CD14-positive monocyte (primary cell): ENCODE measurements around the gene HYI. TPM values are rescaled to one million over a fixed set of nuclear protein-coding genes. Genes with fewer than 3 reads are reported as not detected.

Experiments used
- DNase-seq, 3 donors: peaks; one replicate each; pipeline ENCODE4 v3.0.0-alpha.2; 2011 to 2022
- H2AFZ ChIP-seq: 2 replicates; pipeline ENCODE4 v1.6.0; 2012; ENCODE audit warnings: mild to moderate bottlenecking, low read depth, low read length, inconsistent platforms; ENCODE audit not compliant: insufficient read depth, poor library complexity, severe bottlenecking
- H3K27ac ChIP-seq, 2 donors: 1 replicate in 1 of 2; 2 replicates in 1 of 2; pipeline ENCODE4 v1.5.1; 2012 to 2013; ENCODE audit warnings: low read length in 2 of 2, control low read depth in 1 of 2, inconsistent platforms in 1 of 2, low read depth in 1 of 2, mild to moderate bottlenecking in 1 of 2
- H3K27me3 ChIP-seq, 2 donors: one replicate each; pipeline versions ENCODE4 v1.6.0 to v1.6.1; 2011 to 2013; ENCODE audit warnings: low read length in 2 of 2; ENCODE audit not compliant: control insufficient read depth in 2 of 2, insufficient read depth in 2 of 2
- H3K36me3 ChIP-seq, 2 donors: replicated peaks in 1 of 2; 1 replicate in 1 of 2; 2 replicates in 1 of 2; pipeline versions ENCODE4 v1.5.1 to v1.6.1; 2012 to 2013; ENCODE audit warnings: low read length in 2 of 2, control low read depth in 1 of 2, inconsistent platforms in 1 of 2, mild to moderate bottlenecking in 1 of 2; ENCODE audit not compliant: insufficient read depth in 2 of 2, control insufficient read depth in 1 of 2
- H3K4me1 ChIP-seq, 2 donors: 1 replicate in 1 of 2; 2 replicates in 1 of 2; pipeline versions ENCODE4 v1.5.1 to v1.6.1; 2012 to 2013; ENCODE audit warnings: low read length in 2 of 2, control low read depth in 1 of 2, inconsistent platforms in 1 of 2, mild to moderate bottlenecking in 1 of 2, moderate library complexity in 1 of 2; ENCODE audit not compliant: insufficient read depth in 2 of 2, control insufficient read depth in 1 of 2
- H3K4me2 ChIP-seq: replicated peaks from 2 replicates; pipeline ENCODE3; 2012; ENCODE audit warnings: low read length, moderate library complexity, mild to moderate bottlenecking; ENCODE audit not compliant: poor library complexity, severe bottlenecking; ENCODE audit errors: extremely low read depth
- H3K4me3 ChIP-seq, 3 experiments: fragments of 200-600 bp in 1 of 3; sonication (generic) in 1 of 3; replicated peaks in 1 of 3; 1 replicate in 2 of 3; 2 replicates in 1 of 3; pipeline ENCODE4 v1.5.1; 2011 to 2013; ENCODE audit warnings: low read length in 3 of 3, mild to moderate bottlenecking in 3 of 3, control low read depth in 2 of 3, low read depth in 2 of 3, inconsistent platforms in 1 of 3, moderate library complexity in 1 of 3
- H3K79me2 ChIP-seq: 2 replicates; pipeline ENCODE4 v1.6.0; 2012; ENCODE audit warnings: mild to moderate bottlenecking, control low read depth, inconsistent platforms, low read length, moderate library complexity; ENCODE audit not compliant: insufficient read depth
- H3K9ac ChIP-seq: 2 replicates; pipeline ENCODE4 v1.6.0; 2017; ENCODE audit warnings: low read length, mild to moderate bottlenecking; ENCODE audit not compliant: insufficient read depth, poor library complexity, severe bottlenecking
- H3K9me3 ChIP-seq, 2 donors: replicated peaks in 1 of 2; 1 replicate in 1 of 2; 2 replicates in 1 of 2; pipeline versions ENCODE4 v1.5.1 to v1.6.1; 2012 to 2013; ENCODE audit warnings: low read length in 2 of 2, control low read depth in 1 of 2; ENCODE audit not compliant: control insufficient read depth in 1 of 2, insufficient read depth in 1 of 2
- H4K20me1 ChIP-seq: 2 replicates; pipeline ENCODE4 v1.6.0; 2012; ENCODE audit warnings: mild to moderate bottlenecking, low read length, control low read depth, moderate library complexity; ENCODE audit not compliant: insufficient read depth
- H3K27ac Mint-ChIP-seq, 7 donors: one replicate each; pipeline ENCODE4 v1.8.0; 2020; ENCODE audit warnings: mild to moderate bottlenecking in 7 of 7, mixed read lengths in 7 of 7, moderate library complexity in 6 of 7, inconsistent platforms in 2 of 7
- H3K27me3 Mint-ChIP-seq, 3 donors: one replicate each; pipeline ENCODE4 v1.8.0; 2021 to 2022; ENCODE audit warnings: low read depth in 3 of 3, mild to moderate bottlenecking in 3 of 3, mixed read lengths in 3 of 3, moderate library complexity in 3 of 3, inconsistent platforms in 1 of 3
- H3K36me3 Mint-ChIP-seq, 2 donors: one replicate each; pipeline ENCODE4 v1.8.0; 2020; ENCODE audit warnings: mixed read lengths in 2 of 2, inconsistent platforms in 1 of 2, mild to moderate bottlenecking in 1 of 2
- H3K4me1 Mint-ChIP-seq: one replicate; pipeline ENCODE4 v1.8.0; 2020; ENCODE audit warnings: mild to moderate bottlenecking, mixed read lengths
- H3K4me3 Mint-ChIP-seq, 2 donors: one replicate each; pipeline ENCODE4 v1.8.0; 2020; ENCODE audit warnings: mild to moderate bottlenecking in 2 of 2, mixed read lengths in 2 of 2, moderate library complexity in 1 of 2
- H3K9me3 Mint-ChIP-seq, 7 donors: one replicate each; pipeline ENCODE4 v1.8.0; 2020 to 2022; ENCODE audit warnings: mixed read lengths in 7 of 7, mild to moderate bottlenecking in 6 of 7, moderate library complexity in 6 of 7, inconsistent platforms in 2 of 7
- WGBS: methylation state at CpG from one replicate; pipeline ENCODE4 v1.1.5; 2013; ENCODE audit warnings: missing lambda C conversion rate; ENCODE audit not compliant: insufficient coverage; 5-methylcytosine and 5-hydroxymethylcytosine counted together
- intact Hi-C, 2 donors: fragments of 100-400 bp; cut with micrococcal nuclease; formaldehyde crosslinking; loops; one replicate each; pipeline versions ENCODE4 v1.15.0 to v1.15.1; 2023
- polyA plus RNA-seq, 3 donors: library from polyadenylated mRNA; depleted of rRNA in 1 of 3; unstranded in 2 of 3; stranded (reverse) in 1 of 3; fragments of 300-500 nt in 2 of 3; fragments of >200 nt in 1 of 3; fragmentation: Illumina TruSeq in 2 of 3; gene quantifications; 1 replicate in 2 of 3; 2 replicates in 1 of 3; pipeline ENCODE4 v1.2.3, GENCODE V29; 2012 to 2021
- TF ChIP-seq, protein P1 (sequence below): fragments of 200-600 bp; IDR thresholded peaks from one replicate; pipeline ENCODE4 v1.8.0; 2022; ENCODE audit warnings: antibody characterized with exemption, mild to moderate bottlenecking

HYI gene
- polyA plus RNA-seq, 3 donors, result 0.74 to 7.2 (median 1.6) TPM

DNA sequence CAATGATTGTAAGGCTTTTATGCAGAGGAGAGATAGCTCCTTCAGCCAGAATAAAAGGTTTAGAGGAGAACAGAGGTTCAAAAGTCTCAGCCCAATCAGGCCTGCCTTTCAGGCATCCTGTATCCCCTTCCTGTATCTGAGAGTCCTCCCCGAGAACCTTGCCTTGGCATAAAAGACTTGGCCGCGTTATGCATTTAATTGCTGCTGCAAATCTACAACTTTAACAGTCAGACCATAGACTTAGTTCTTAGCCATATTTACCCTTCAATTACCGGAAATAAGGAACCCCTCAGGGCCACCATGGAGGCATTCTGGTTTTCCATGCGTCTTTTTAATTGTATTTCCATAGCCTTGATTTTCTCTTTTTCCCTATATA, 18.3 kb upstream of the HYI start:
- Histone ChIP-seq H3K9ac (no peak overlapping the region), H3K27ac (no peak overlapping the region), H3K4me2 (no peak overlapping the region), H3K9me3 (no peaks in the 10 kb centered on the region), H4K20me1 (no peaks in the 10 kb centered on the region), H3K79me2 (no peaks in the 10 kb centered on the region), H3K36me3 (no peaks in the 10 kb centered on the region), H3K4me1 (no peaks in the 10 kb centered on the region), H3K27me3 (no peaks in the 10 kb centered on the region), H3K4me3 (no peak overlapping the region), H2AFZ (no peak overlapping the region)
- H3K4me3 Mint-ChIP-seq, result no peak overlapping the region
- peaks cover 0 to 5% (median 1%) of the 10 kb centered on the region in 3 donors for H3K27me3 Mint-ChIP-seq
- no peak for DNase-seq
- no peak overlapping the region for H3K27ac Mint-ChIP-seq
- TF ChIP-seq, protein P1, sequence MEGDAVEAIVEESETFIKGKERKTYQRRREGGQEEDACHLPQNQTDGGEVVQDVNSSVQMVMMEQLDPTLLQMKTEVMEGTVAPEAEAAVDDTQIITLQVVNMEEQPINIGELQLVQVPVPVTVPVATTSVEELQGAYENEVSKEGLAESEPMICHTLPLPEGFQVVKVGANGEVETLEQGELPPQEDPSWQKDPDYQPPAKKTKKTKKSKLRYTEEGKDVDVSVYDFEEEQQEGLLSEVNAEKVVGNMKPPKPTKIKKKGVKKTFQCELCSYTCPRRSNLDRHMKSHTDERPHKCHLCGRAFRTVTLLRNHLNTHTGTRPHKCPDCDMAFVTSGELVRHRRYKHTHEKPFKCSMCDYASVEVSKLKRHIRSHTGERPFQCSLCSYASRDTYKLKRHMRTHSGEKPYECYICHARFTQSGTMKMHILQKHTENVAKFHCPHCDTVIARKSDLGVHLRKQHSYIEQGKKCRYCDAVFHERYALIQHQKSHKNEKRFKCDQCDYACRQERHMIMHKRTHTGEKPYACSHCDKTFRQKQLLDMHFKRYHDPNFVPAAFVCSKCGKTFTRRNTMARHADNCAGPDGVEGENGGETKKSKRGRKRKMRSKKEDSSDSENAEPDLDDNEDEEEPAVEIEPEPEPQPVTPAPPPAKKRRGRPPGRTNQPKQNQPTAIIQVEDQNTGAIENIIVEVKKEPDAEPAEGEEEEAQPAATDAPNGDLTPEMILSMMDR, result no peak
- intact Hi-C loops, result no loop called here
- 89% methylated on average over 3 of the region's 5 CpGs for WGBS
- H3K36me3 Mint-ChIP-seq, result no peaks in the 10 kb centered on the region
- no peaks in the 10 kb centered on the region for H3K9me3 Mint-ChIP-seq
- peaks cover 10% of the 10 kb centered on the region for H3K4me1 Mint-ChIP-seq

DNA sequence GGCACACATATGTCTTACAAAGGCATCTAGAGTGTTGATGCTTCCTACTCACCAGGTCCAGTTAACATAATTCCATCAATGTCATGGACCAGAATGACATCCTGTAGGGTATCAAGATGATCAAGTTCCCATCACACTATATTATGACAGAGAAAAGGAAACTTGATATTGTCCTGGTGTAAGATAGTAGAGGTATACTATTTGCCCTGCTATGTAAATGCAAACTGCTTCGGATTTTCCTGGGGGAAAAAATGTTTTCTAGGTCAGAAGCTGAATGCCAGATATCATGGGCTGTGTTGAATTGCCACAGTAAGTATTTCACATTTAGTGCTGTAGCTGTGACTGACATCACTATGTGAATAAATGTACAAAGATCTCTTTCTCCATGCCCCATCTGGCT, 16.2 kb upstream of the HYI start:
- Mint-ChIP-seq H3K36me3 (no peaks in the 10 kb centered on the region), H3K9me3 (peaks cover 0 to 2% (median 0%) of the 10 kb centered on the region in 7 donors), H3K27me3 (peaks cover 0 to 1% (median 0%) of the 10 kb centered on the region in 3 donors), H3K4me3 (no peak overlapping the region), H3K4me1 (peaks cover 7% of the 10 kb centered on the region), H3K27ac (no peak overlapping the region)
- H3K4me3 ChIP-seq, result no peak overlapping the region
- 71% methylated on average over 1 of the region's 1 CpG for WGBS
- H3K27ac ChIP-seq, result no peak overlapping the region
- H4K20me1 ChIP-seq, result no peaks in the 10 kb centered on the region
- H2AFZ ChIP-seq, result no peak overlapping the region
- H3K27me3 ChIP-seq, result no peaks in the 10 kb centered on the region
- DNase-seq, result no peak
- intact Hi-C loops, result no loop called here
- TF ChIP-seq, protein P1, result no peak
- no peaks in the 10 kb centered on the region for H3K36me3 ChIP-seq
- H3K9me3 ChIP-seq, result no peaks in the 10 kb centered on the region
- H3K9ac ChIP-seq, result no peak overlapping the region
- no peaks in the 10 kb centered on the region for H3K4me1 ChIP-seq
- no peaks in the 10 kb centered on the region for H3K79me2 ChIP-seq
- H3K4me2 ChIP-seq, result no peak overlapping the region
